Adrenal gland (tissue), 12 donors: ENCODE data around the gene GTPBP3. TPM values are rescaled to one million over a fixed set of nuclear protein-coding genes. Genes with fewer than 3 reads are reported as not detected.

Source experiments
- DNase-seq, 7 donors: peaks; one replicate each; pipeline ENCODE4 v3.0.0-alpha.2; 2019 to 2020
- H3K27ac ChIP-seq, 5 donors: fragments of 200-600 bp; sonication (generic) in 4 of 5; 1 replicate in 3 of 5; 2 replicates in 2 of 5; pipeline versions ENCODE4 v1.5.1 to v1.8.0; 2016 to 2020; ENCODE audit warnings: mild to moderate bottlenecking in 1 of 5
- H3K27me3 ChIP-seq: fragments of 200-600 bp; 2 replicates; pipeline ENCODE4 v1.8.0; 2021
- H3K36me3 ChIP-seq, 2 donors: fragments of 200-600 bp; replicated peaks in 1 of 2; 1 replicate in 1 of 2; 2 replicates in 1 of 2; pipeline versions ENCODE4 v1.5.1 to v1.8.0; 2018 to 2022
- H3K4me1 ChIP-seq, 2 donors: fragments of 200-600 bp; replicated peaks in 1 of 2; 1 replicate in 1 of 2; 2 replicates in 1 of 2; pipeline versions ENCODE4 v1.5.1 to v1.8.0; 2018 to 2021
- H3K4me3 ChIP-seq, 4 donors: fragments of 200-600 bp; sonication (generic) in 3 of 4; one replicate each; pipeline ENCODE4 v1.5.1; 2016 to 2018
- H3K9me3 ChIP-seq, 3 donors: fragments of 200-600 bp; sonication (generic) in 1 of 3; replicated peaks in 1 of 3; 1 replicate in 2 of 3; 2 replicates in 1 of 3; pipeline versions ENCODE4 v1.5.1 to v1.8.0; 2016 to 2021
- CTCF ChIP-seq, 6 experiments: fragments of 450-650 bp in 4 of 6; fragments of 200-600 bp in 2 of 6; sonication (generic) in 1 of 6; IDR thresholded peaks; 1 replicate in 5 of 6; 2 replicates in 1 of 6; pipeline versions ENCODE4 v1.5.1 to v1.8.0; 2016 to 2021; ENCODE audit warnings: antibody characterized with exemption in 6 of 6, mild to moderate bottlenecking in 2 of 6, moderate library complexity in 1 of 6
- POLR2A ChIP-seq, 2 donors: fragments of 450-650 bp; IDR thresholded peaks; one replicate each; pipeline ENCODE4 v1.6.1; 2017; ENCODE audit warnings: antibody characterized with exemption in 2 of 2, mild to moderate bottlenecking in 2 of 2, moderate library complexity in 1 of 2
- WGBS, 4 donors: extraction: QIAGEN DNeasy Blood & Tissue Kit in 2 of 4; methylation state at CpG; one replicate each; pipeline versions ENCODE4 v1.1.5 to v1.1.7; 2013 to 2017; 5-methylcytosine and 5-hydroxymethylcytosine counted together
- intact Hi-C, 2 donors: fragments of 100-400 bp; cut with DNase I; formaldehyde crosslinking; loops; one replicate each; pipeline versions ENCODE4 v1.14.1 to v1.15.0; 2022 to 2023
- polyA plus RNA-seq, 3 donors: library from polyadenylated mRNA; stranded (reverse); fragments of 200-250 nt in 2 of 3; fragments of 350-450 nt in 1 of 3; fragmentation: Illumina TruSeq in 1 of 3; extraction: RNeasy Lipid Tissue Mini Kit (QIAGEN cat#74804) in 1 of 3; gene quantifications; one replicate each; pipeline ENCODE4 v1.2.3, GENCODE V29; 2013 to 2014
- total RNA-seq, 9 donors: library from RNA; depleted of rRNA in 4 of 9; stranded (reverse); fragments of >200 nt in 4 of 9; fragments of 120-200 nt in 1 of 9; fragmentation: NEBNext Ultra II Directional in 1 of 9; extraction: Animal tissue kit (Norgen Biotek cat#: 25700) in 1 of 9; gene quantifications; one replicate each; pipeline versions ENCODE4 v1.1.0 to v1.2.4, GENCODE V29; 2013 to 2023
- donor health status: healthy with polysubstance abuse.
- donor health status: Bipolar disorder and iron deficiency.
- donor health status: DM: yes; HTN: yes; CAD: no.
- donor health status: DM: no; HTN: no; CAD: no.
- donor health status: DM: no; HTN: no; CAD: no.
- donor health status: DM: yes; HTN: yes; CAD: no.

The GTPBP3 gene
- total and polyA plus RNA-seq, 12 donors, result 5.5 to 50.4 (median 23.8) TPM

GRCh38 chr19:17341386-17341785 is 4.0 kb downstream of the GTPBP3 start:
- Histone ChIP-seq H3K4me1 (peaks cover 9 to 19% of the 10 kb centered on the region in 2 donors), H3K27ac (peak overlapping the region; percentile 55 to 83 (median 77)), H3K4me3 (no peak overlapping the region), H3K36me3 (no peaks in the 10 kb centered on the region), H3K9me3 (no peaks in the 10 kb centered on the region), H3K27me3 (no peaks in the 10 kb centered on the region)
- 84 to 96% (median 89%) methylated on average over 10 to 15 of the region's 15 CpGs for WGBS, 4 donors
- DNase-seq, result peak in 1 of 7 donors; percentile 28
- peak in 1 of 6 experiments; percentile 1 for TF ChIP-seq CTCF (IDR thresholded peaks at IDR 0.05)
- no peak for TF ChIP-seq POLR2A (IDR thresholded peaks at IDR 0.05)
- intact Hi-C loops, result no loop called here

GRCh38 chr19:17341845-17342244 is 4.5 kb downstream of the GTPBP3 start:
- WGBS, 4 donors, result 78 to 88% (median 84%) methylated on average over 7 of the region's 7 CpGs
- intact Hi-C loops, result loop anchor here in 1 of 2 donors (2.0 kb wide), 1 partner anchor 45 kb away; no protein-coding TSS in a partner anchor
- DNase-seq, result no peak
- H3K4me1 ChIP-seq, result peaks cover 11 to 19% of the 10 kb centered on the region in 2 donors
- no peaks in the 10 kb centered on the region for H3K36me3 ChIP-seq
- no peaks in the 10 kb centered on the region for H3K9me3 ChIP-seq
- no peak overlapping the region for H3K27ac ChIP-seq
- H3K27me3 ChIP-seq, result no peaks in the 10 kb centered on the region
- TF ChIP-seq POLR2A (IDR thresholded peaks at IDR 0.05) (no peak), CTCF (IDR thresholded peaks at IDR 0.05) (no peak)
- H3K4me3 ChIP-seq, result no peak overlapping the region

GRCh38 chr19:17346109-17346671 is 8.8 kb downstream of the GTPBP3 start:
- Histone ChIP-seq H3K9me3 (no peaks in the 10 kb centered on the region), H3K36me3 (no peaks in the 10 kb centered on the region), H3K4me1 (peaks cover 2 to 26% of the 10 kb centered on the region in 2 donors), H3K27ac (no peak overlapping the region), H3K4me3 (no peak overlapping the region), H3K27me3 (no peaks in the 10 kb centered on the region)
- DNase-seq, result peak in 6 of 7 donors; percentile 68 to 89 (median 76)
- TF ChIP-seq CTCF (IDR thresholded peaks at IDR 0.05) (peak; percentile 90 to 96 (median 94)), POLR2A (IDR thresholded peaks at IDR 0.05) (no peak)
- WGBS, 4 donors, result 13 to 16% (median 13%) methylated on average over 16 to 24 of the region's 24 CpGs
- intact Hi-C loops, result loop anchor here in 1 of 2 donors (5.0 kb wide), 1 partner anchor 41 kb away; no protein-coding TSS in a partner anchor

- peak in 3 of 7 donors; percentile 40 to 75 (median 57) for DNase-seq
- intact Hi-C loops, result loop anchor here in 1 of 2 donors (5.0 kb wide), 1 partner anchor 40 kb away; no protein-coding TSS in a partner anchor
- 10 to 18% (median 14%) methylated on average over 6 of the region's 6 CpGs for WGBS, 4 donors
- Histone ChIP-seq H3K4me3 (no peak overlapping the region), H3K27me3 (no peaks in the 10 kb centered on the region), H3K27ac (peak overlapping the region in 2 of 5 donors; percentile 57 to 58), H3K9me3 (no peaks in the 10 kb centered on the region), H3K36me3 (no peaks in the 10 kb centered on the region), H3K4me1 (peaks cover 0 to 26% of the 10 kb centered on the region in 2 donors)
- TF ChIP-seq POLR2A (IDR thresholded peaks at IDR 0.05) (no peak), CTCF (IDR thresholded peaks at IDR 0.05) (no peak)
Observed at GRCh38 chr19:17347361-17347760, 10.0 kb downstream of the GTPBP3 start.
